Uterus (tissue), 4 donors: Measurements from ENCODE around the gene C1QL1. TPM values are rescaled to one million over a fixed set of nuclear protein-coding genes. Genes with fewer than 3 reads are reported as not detected.

ENCODE experiments used
- DNase-seq, 2 donors: peaks; one replicate each; pipeline ENCODE4 v3.0.0-alpha.2; 2019 to 2020
- H3K27ac ChIP-seq, 2 donors: fragments of 200-600 bp; sonication (generic); 1 replicate in 1 of 2; 2 replicates in 1 of 2; pipeline ENCODE4 v1.5.1; 2016 to 2018
- H3K27me3 ChIP-seq, 2 donors: fragments of 200-600 bp; sonication (generic); one replicate each; pipeline ENCODE4 v1.5.1; 2018 to 2019; ENCODE audit warnings: control low read depth in 1 of 2
- H3K36me3 ChIP-seq, 2 donors: fragments of 200-600 bp; sonication (generic); one replicate each; pipeline ENCODE4 v1.5.1; 2019; ENCODE audit warnings: control low read depth in 1 of 2
- H3K4me1 ChIP-seq, 2 donors: fragments of 200-600 bp; sonication (generic); one replicate each; pipeline ENCODE4 v1.5.1; 2018 to 2019; ENCODE audit warnings: control low read depth in 1 of 2
- H3K4me3 ChIP-seq, 2 donors: fragments of 200-600 bp; sonication (generic); 1 replicate in 1 of 2; 2 replicates in 1 of 2; pipeline ENCODE4 v1.5.1; 2018 to 2019; ENCODE audit warnings: mild to moderate bottlenecking in 1 of 2
- H3K9me3 ChIP-seq, 2 donors: fragments of 200-600 bp; sonication (generic); one replicate each; pipeline ENCODE4 v1.5.1; 2019; ENCODE audit warnings: control low read depth in 1 of 2
- CTCF ChIP-seq, 4 experiments: fragments of 200-600 bp in 2 of 4; fragments of 450-650 bp in 2 of 4; sonication (generic) in 2 of 4; IDR thresholded peaks; one replicate each; pipeline ENCODE4 v1.5.1; 2016 to 2019; ENCODE audit warnings: antibody characterized with exemption in 4 of 4, mild to moderate bottlenecking in 2 of 4, moderate library complexity in 1 of 4
- POLR2A ChIP-seq, 2 donors: fragments of 450-650 bp; IDR thresholded peaks; one replicate each; pipeline ENCODE4 v1.6.1; 2016; ENCODE audit warnings: antibody characterized with exemption in 2 of 2, mild to moderate bottlenecking in 1 of 2, moderate library complexity in 1 of 2
- intact Hi-C: fragments of 100-400 bp; cut with DNase I; formaldehyde crosslinking; loops from one replicate; pipeline ENCODE4 v1.15.1; 2023; ENCODE audit warnings: low total_unique reads
- total RNA-seq, 4 donors: library from RNA; depleted of rRNA in 3 of 4; stranded (reverse); fragments of >200 nt in 3 of 4; gene quantifications; one replicate each; pipeline versions ENCODE4 v1.1.0 to v1.2.4, GENCODE V29; 2014 to 2023
- donor health status: DM: yes; HTN: yes; CAD: no.

C1QL1 gene
- total RNA-seq, 4 donors from 2014 or later, result 0.51 to 20.3 (median 3.3) TPM; not detected in 1

GRCh38 chr17:45004388-45004787, 36.3 kb upstream of the C1QL1 start:
- H3K36me3 ChIP-seq, result no peaks in the 10 kb centered on the region
- no peak for DNase-seq
- intact Hi-C loops, result no loop called here
- H3K4me3 ChIP-seq, result no peak overlapping the region
- no peaks in the 10 kb centered on the region for H3K4me1 ChIP-seq
- H3K27ac ChIP-seq, result no peak overlapping the region
- no peaks in the 10 kb centered on the region for H3K9me3 ChIP-seq
- no peaks in the 10 kb centered on the region for H3K27me3 ChIP-seq
- TF ChIP-seq POLR2A (IDR thresholded peaks at IDR 0.05) (no peak), CTCF (IDR thresholded peaks at IDR 0.05) (no peak)

GRCh38 chr17:45003877-45004276, 35.8 kb upstream of the C1QL1 start:
- H3K27me3 ChIP-seq, result no peaks in the 10 kb centered on the region
- H3K4me3 ChIP-seq, result no peak overlapping the region
- no peaks in the 10 kb centered on the region for H3K9me3 ChIP-seq
- intact Hi-C loops, result no loop called here
- H3K4me1 ChIP-seq, result no peaks in the 10 kb centered on the region
- H3K27ac ChIP-seq, result no peak overlapping the region
- DNase-seq, result no peak
- no peaks in the 10 kb centered on the region for H3K36me3 ChIP-seq
- no peak for TF ChIP-seq POLR2A (IDR thresholded peaks at IDR 0.05)
- TF ChIP-seq CTCF (IDR thresholded peaks at IDR 0.05), result no peak

GRCh38 chr17:45001310-45001709, 33.2 kb upstream of the C1QL1 start:
- no peaks in the 10 kb centered on the region for H3K27me3 ChIP-seq
- no peak overlapping the region for H3K27ac ChIP-seq
- H3K36me3 ChIP-seq, result no peaks in the 10 kb centered on the region
- no peaks in the 10 kb centered on the region for H3K4me1 ChIP-seq
- no peak for TF ChIP-seq CTCF (IDR thresholded peaks at IDR 0.05)
- no peak for TF ChIP-seq POLR2A (IDR thresholded peaks at IDR 0.05)
- intact Hi-C loops, result no loop called here
- no peaks in the 10 kb centered on the region for H3K9me3 ChIP-seq
- no peak overlapping the region for H3K4me3 ChIP-seq
- DNase-seq, result no peak

- Histone ChIP-seq H3K36me3 (no peaks in the 10 kb centered on the region), H3K4me1 (no peaks in the 10 kb centered on the region), H3K9me3 (no peaks in the 10 kb centered on the region), H3K4me3 (no peak overlapping the region), H3K27me3 (no peaks in the 10 kb centered on the region), H3K27ac (no peak overlapping the region)
- intact Hi-C loops, result no loop called here
- TF ChIP-seq POLR2A (IDR thresholded peaks at IDR 0.05), result no peak
- no peak for TF ChIP-seq CTCF (IDR thresholded peaks at IDR 0.05)
- no peak for DNase-seq
Observed at GRCh38 chr17:44999433-44999832, 31.3 kb upstream of the C1QL1 start.

GRCh38 chr17:44998646-44999045, 30.5 kb upstream of the C1QL1 start:
- H3K36me3 ChIP-seq, result no peaks in the 10 kb centered on the region
- H3K27me3 ChIP-seq, result no peaks in the 10 kb centered on the region
- no peak for DNase-seq
- no peak overlapping the region for H3K4me3 ChIP-seq
- no peaks in the 10 kb centered on the region for H3K9me3 ChIP-seq
- no peak overlapping the region for H3K27ac ChIP-seq
- intact Hi-C loops, result no loop called here
- no peaks in the 10 kb centered on the region for H3K4me1 ChIP-seq
- TF ChIP-seq CTCF (IDR thresholded peaks at IDR 0.05) (no peak), POLR2A (IDR thresholded peaks at IDR 0.05) (no peak)
